ENCODE data around the gene DLL4.

DNA sequence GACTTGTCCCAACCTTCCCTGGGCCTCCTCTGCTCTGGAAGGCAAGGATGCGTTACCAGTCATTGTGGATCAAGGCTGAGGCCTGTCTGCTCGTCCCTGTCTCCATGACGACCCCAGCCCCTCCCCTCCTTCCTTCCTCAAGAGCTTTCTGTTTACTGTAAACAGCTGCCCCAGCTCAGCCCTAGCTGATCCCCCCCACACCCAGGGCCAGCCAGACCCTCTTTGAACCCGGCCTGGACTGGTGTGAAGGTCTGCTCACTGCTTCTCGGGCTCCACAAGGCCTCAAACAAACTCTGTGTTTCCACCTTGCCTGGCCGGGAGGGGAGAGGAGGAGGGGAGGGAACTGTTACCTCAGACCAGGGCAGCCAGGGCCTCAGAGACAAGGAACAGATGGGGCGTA is 18.0 kb upstream of the DLL4 start:
- TF ChIP-seq, protein P1, sequence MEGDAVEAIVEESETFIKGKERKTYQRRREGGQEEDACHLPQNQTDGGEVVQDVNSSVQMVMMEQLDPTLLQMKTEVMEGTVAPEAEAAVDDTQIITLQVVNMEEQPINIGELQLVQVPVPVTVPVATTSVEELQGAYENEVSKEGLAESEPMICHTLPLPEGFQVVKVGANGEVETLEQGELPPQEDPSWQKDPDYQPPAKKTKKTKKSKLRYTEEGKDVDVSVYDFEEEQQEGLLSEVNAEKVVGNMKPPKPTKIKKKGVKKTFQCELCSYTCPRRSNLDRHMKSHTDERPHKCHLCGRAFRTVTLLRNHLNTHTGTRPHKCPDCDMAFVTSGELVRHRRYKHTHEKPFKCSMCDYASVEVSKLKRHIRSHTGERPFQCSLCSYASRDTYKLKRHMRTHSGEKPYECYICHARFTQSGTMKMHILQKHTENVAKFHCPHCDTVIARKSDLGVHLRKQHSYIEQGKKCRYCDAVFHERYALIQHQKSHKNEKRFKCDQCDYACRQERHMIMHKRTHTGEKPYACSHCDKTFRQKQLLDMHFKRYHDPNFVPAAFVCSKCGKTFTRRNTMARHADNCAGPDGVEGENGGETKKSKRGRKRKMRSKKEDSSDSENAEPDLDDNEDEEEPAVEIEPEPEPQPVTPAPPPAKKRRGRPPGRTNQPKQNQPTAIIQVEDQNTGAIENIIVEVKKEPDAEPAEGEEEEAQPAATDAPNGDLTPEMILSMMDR (conservative IDR thresholded peaks at IDR 0.05 in 1 of 2, IDR thresholded peaks at IDR 0.05 in 1 of 2; ENCODE audit: extremely low read depth in 1 of 2, insufficient read depth in 1 of 2, low read depth in 1 of 2, low read length in 2 of 2): no peak
- TF ChIP-seq EZH2 (IDR thresholded peaks at IDR 0.05; ENCODE audit: borderline replicate concordance, low read length): no peak

Measured in mammary epithelial cell (primary cell).